H1 (cell line): Measurements from ENCODE around the gene ZNF526.

Experiments used
- BRCA1 ChIP-seq: IDR thresholded peaks from 2 replicates; pipeline ENCODE4 v1.6.1; 2012; ENCODE audit warnings: low read depth, low read length, improper control_type of control experiment
- CTCF ChIP-seq, 3 experiments: IDR thresholded peaks; 1 replicate in 2 of 3; 2 replicates in 1 of 3; pipeline versions ENCODE4 v1.5.1 to v1.6.1; 2011; ENCODE audit warnings: low read length in 3 of 3, mild to moderate bottlenecking in 3 of 3, inconsistent platforms in 2 of 3, low read depth in 1 of 3, moderate library complexity in 1 of 3; ENCODE audit not compliant: insufficient read depth in 1 of 3; ENCODE audit errors: control extremely low read depth in 1 of 3
- HDAC2 ChIP-seq, 2 experiments: fragments of 300-600 bp in 1 of 2; sonication (generic) in 1 of 2; IDR thresholded peaks; 2 replicates each; pipeline ENCODE4 v1.6.1; 2011 to 2012; ENCODE audit warnings: low read depth in 2 of 2, low read length in 2 of 2, mild to moderate bottlenecking in 2 of 2, moderate library complexity in 2 of 2, borderline replicate concordance in 1 of 2, inconsistent platforms in 1 of 2
- POLR2A ChIP-seq, 2 experiments: IDR thresholded peaks; 1 replicate in 1 of 2; 2 replicates in 1 of 2; pipeline ENCODE4 v1.6.1; 2011; ENCODE audit warnings: low read depth in 2 of 2, low read length in 2 of 2, mild to moderate bottlenecking in 2 of 2; ENCODE audit errors: control extremely low read depth in 1 of 2
- POLR2AphosphoS5 ChIP-seq: IDR thresholded peaks from 2 replicates; pipeline ENCODE4 v1.6.1; 2011; ENCODE audit warnings: low read depth, low read length
- RAD21 ChIP-seq, 2 experiments: IDR thresholded peaks in 1 of 2; conservative IDR thresholded peaks in 1 of 2; 2 replicates each; pipeline ENCODE4 v1.6.1; 2011; ENCODE audit warnings: low read depth in 2 of 2, low read length in 2 of 2, improper control_type of control experiment in 1 of 2, inconsistent platforms in 1 of 2, mild to moderate bottlenecking in 1 of 2, moderate library complexity in 1 of 2
- TAF1 ChIP-seq: IDR thresholded peaks from 2 replicates; pipeline ENCODE4 v1.6.1; 2011; ENCODE audit warnings: mild to moderate bottlenecking, low read depth, low read length

GRCh38 chr19:42202290-42202880 lies 17.7 kb upstream of the ZNF526 start:
- TF ChIP-seq POLR2AphosphoS5 (no peak), POLR2A (IDR thresholded peaks at IDR 0.05; ENCODE audit: control extremely low read depth in 1 of 2, low read depth in 2 of 2, low read length in 2 of 2) (no peak), CTCF (IDR thresholded peaks at IDR 0.05; ENCODE audit: control extremely low read depth in 1 of 3, insufficient read depth in 1 of 3, low read depth in 1 of 3, low read length in 3 of 3) (no peak), RAD21 (IDR thresholded peaks at IDR 0.05 in 1 of 2, conservative IDR thresholded peaks at IDR 0.05 in 1 of 2; ENCODE audit: low read depth in 2 of 2, low read length in 2 of 2) (no peak), TAF1 (no peak), BRCA1 (no peak), HDAC2 (IDR thresholded peaks at IDR 0.05; ENCODE audit: borderline replicate concordance in 1 of 2, low read depth in 2 of 2, low read length in 2 of 2) (no peak)
